C4-2B (cell line): Measurements from ENCODE around the gene DYRK2.
"Not testable (repeated sequence)": the region's sequence is repeated elsewhere in the genome, so short reads cannot be mapped to it uniquely, and the experiment has no call there.

Experiments used
- H3K27ac ChIP-seq: fragments of 450-650 bp; 2 replicates; pipeline ENCODE4 v1.5.1; 2017
- CTCF ChIP-seq: fragments of 450-650 bp; conservative IDR thresholded peaks from 2 replicates; pipeline ENCODE4 v1.5.1; 2017; ENCODE audit warnings: mild to moderate bottlenecking
- ZFX ChIP-seq: fragments of 450-650 bp; IDR thresholded peaks from 2 replicates; pipeline ENCODE4 v1.6.1; 2017

The DYRK2 gene

GRCh38 chr12:67669934-67670631 lies 21.5 kb downstream of the DYRK2 start:
- TF ChIP-seq CTCF: no peak
- no peak for TF ChIP-seq ZFX
- H3K27ac ChIP-seq: no peak overlapping the region

GRCh38 chr12:67671419-67671818 lies 22.9 kb downstream of the DYRK2 start:
- H3K27ac ChIP-seq: no peak overlapping the region
- TF ChIP-seq CTCF: no peak
- TF ChIP-seq ZFX: no peak

- TF ChIP-seq CTCF (no peak), ZFX (no peak)
- H3K27ac ChIP-seq: no peak overlapping the region
Measured at GRCh38 chr12:67671892-67672291, 23.3 kb downstream of the DYRK2 start.

- not testable (repeated sequence) for H3K27ac ChIP-seq
Measured at GRCh38 chr12:67672507-67672906, 24.0 kb downstream of the DYRK2 start.

GRCh38 chr12:67673509-67673908 lies 25.0 kb downstream of the DYRK2 start:
- H3K27ac ChIP-seq: not testable (repeated sequence)

GRCh38 chr12:67674417-67674816 lies 25.9 kb downstream of the DYRK2 start:
- no peak overlapping the region for H3K27ac ChIP-seq
- TF ChIP-seq ZFX (no peak), CTCF (no peak)

- H3K27ac ChIP-seq: no peak overlapping the region
Measured at GRCh38 chr12:67676624-67677023, 28.1 kb downstream of the DYRK2 start.

GRCh38 chr12:67677166-67677565 lies 28.6 kb downstream of the DYRK2 start:
- no peak for TF ChIP-seq ZFX
- no peak for TF ChIP-seq CTCF
- no peak overlapping the region for H3K27ac ChIP-seq

More at GRCh38 chr12:67676624-67677023, 28.1 kb downstream of the DYRK2 start:
- no peak for TF ChIP-seq CTCF
- TF ChIP-seq ZFX: no peak
